Ectodermal cell (in vitro differentiated cells): ENCODE results near the gene DRC3.

ENCODE experiments used
- H3K27ac ChIP-seq: 2 replicates; pipeline ENCODE4 v1.7.0; 2013; ENCODE audit warnings: mild to moderate bottlenecking, low read depth, low read length; ENCODE audit not compliant: insufficient read depth, poor library complexity, severe bottlenecking
- H3K27me3 ChIP-seq: 2 replicates; pipeline ENCODE4 v1.7.0; 2013; ENCODE audit warnings: mild to moderate bottlenecking, low read length; ENCODE audit not compliant: insufficient read depth, control insufficient read depth, poor library complexity, severe bottlenecking
- H3K36me3 ChIP-seq: one replicate; pipeline ENCODE4 v1.7.0; 2013; ENCODE audit warnings: low read length; ENCODE audit not compliant: control insufficient read depth, insufficient read depth
- H3K4me1 ChIP-seq: one replicate; pipeline ENCODE4 v1.7.0; 2013; ENCODE audit warnings: low read length; ENCODE audit not compliant: control insufficient read depth, insufficient read depth
- H3K4me3 ChIP-seq: 2 replicates; pipeline ENCODE4 v1.7.0; 2013; ENCODE audit warnings: low read depth, low read length, control low read depth; ENCODE audit not compliant: insufficient read depth
- H3K9me3 ChIP-seq: 2 replicates; pipeline ENCODE4 v1.7.0; 2013; ENCODE audit warnings: mild to moderate bottlenecking, low read length, moderate library complexity; ENCODE audit not compliant: control insufficient read depth
- WGBS, 2 experiments: methylation state at CpG; one replicate each; pipeline ENCODE4 v1.1.7; 2013; ENCODE audit warnings: missing lambda C conversion rate in 2 of 2; 5-methylcytosine and 5-hydroxymethylcytosine counted together

DRC3 gene

DNA sequence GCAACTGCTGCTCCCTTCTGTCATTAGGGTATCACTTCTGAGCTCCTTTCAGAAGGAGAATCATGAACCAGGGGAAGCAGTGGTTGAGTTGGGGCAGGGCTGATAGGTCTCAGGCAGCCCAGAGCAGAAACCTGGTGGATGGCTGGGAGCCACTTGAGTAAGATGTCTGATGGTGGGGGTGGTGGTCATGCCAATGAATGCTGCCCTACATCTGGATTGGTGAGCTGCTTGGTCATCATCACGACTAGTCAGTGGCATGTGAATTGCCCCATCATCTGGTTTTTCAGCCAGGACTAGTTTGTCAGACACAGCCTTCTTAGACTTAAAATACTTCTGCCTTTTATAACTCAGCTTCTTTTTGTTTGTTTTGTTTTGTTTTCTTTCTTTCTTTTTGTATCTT is 69.1 kb downstream of the DRC3 start:
- Histone ChIP-seq H3K4me1 (peaks cover 8% of the 10 kb centered on the region), H3K9me3 (no peaks in the 10 kb centered on the region), H3K27ac (no peak overlapping the region), H3K27me3 (no peaks in the 10 kb centered on the region), H3K36me3 (no peaks in the 10 kb centered on the region), H3K4me3 (no peak overlapping the region)
- 85% methylated on average over 1 of the region's 1 CpG for WGBS, 2 experiments

DNA sequence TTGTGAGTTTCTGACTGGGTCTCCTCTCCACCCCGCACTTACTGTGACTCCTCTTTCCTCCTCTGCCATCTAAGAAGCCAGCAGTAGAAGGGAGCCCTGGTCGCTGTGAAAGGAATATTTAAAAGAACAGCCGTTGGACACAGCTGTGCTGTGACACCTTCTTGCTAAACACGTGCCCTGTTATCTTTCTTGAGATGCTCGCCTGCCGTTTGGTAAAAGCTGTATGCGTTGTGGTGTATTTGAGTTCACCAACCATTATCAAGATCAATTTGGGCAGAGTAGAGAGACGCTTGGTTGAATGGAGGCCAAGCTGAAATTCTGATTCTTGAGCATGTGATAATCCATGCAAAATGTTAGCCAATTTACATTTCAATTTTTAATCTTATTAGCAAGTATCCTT is 70.3 kb downstream of the DRC3 start:
- Histone ChIP-seq H3K4me3 (no peak overlapping the region), H3K9me3 (no peaks in the 10 kb centered on the region), H3K4me1 (peaks cover 6% of the 10 kb centered on the region), H3K36me3 (no peaks in the 10 kb centered on the region), H3K27me3 (no peaks in the 10 kb centered on the region), H3K27ac (no peak overlapping the region)
- WGBS, 2 experiments: 92 to 96% methylated on average over 8 of the region's 8 CpGs

GRCh38 chr17:18043491-18043890 is 70.8 kb downstream of the DRC3 start:
- H3K27ac ChIP-seq: no peak overlapping the region
- no peak overlapping the region for H3K4me3 ChIP-seq
- WGBS, 2 experiments: 87 to 100% methylated on average over 1 of the region's 1 CpG
- H3K27me3 ChIP-seq: no peaks in the 10 kb centered on the region
- H3K36me3 ChIP-seq: no peaks in the 10 kb centered on the region
- H3K9me3 ChIP-seq: no peaks in the 10 kb centered on the region
- H3K4me1 ChIP-seq: peaks cover 3% of the 10 kb centered on the region

DNA sequence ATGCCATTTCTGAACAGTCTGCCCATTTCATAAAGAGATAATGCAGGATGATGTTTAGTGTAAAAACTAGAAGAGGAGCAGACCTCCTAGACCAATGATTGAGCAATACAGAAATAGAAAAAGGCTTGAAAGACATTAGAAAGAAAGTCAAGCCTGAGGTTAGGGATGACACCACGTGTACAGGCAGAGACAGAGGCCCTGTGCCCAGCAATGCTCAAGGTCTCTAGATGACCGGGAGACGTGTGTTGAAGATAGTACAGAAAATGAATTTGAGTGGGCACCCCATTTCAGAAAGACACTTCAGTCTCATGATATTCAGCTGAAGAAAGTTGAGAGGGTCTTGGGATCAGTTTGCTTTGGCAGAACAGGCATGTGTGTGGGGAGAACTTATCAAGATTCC is 71.9 kb downstream of the DRC3 start:
- 91 to 94% methylated on average over 3 of the region's 3 CpGs for WGBS, 2 experiments
- H3K36me3 ChIP-seq: no peaks in the 10 kb centered on the region
- no peak overlapping the region for H3K4me3 ChIP-seq
- H3K4me1 ChIP-seq: peaks cover 3% of the 10 kb centered on the region
- no peaks in the 10 kb centered on the region for H3K9me3 ChIP-seq
- H3K27ac ChIP-seq: no peak overlapping the region
- no peaks in the 10 kb centered on the region for H3K27me3 ChIP-seq

- Histone ChIP-seq H3K9me3 (no peaks in the 10 kb centered on the region), H3K4me1 (peaks cover 3% of the 10 kb centered on the region), H3K4me3 (no peak overlapping the region), H3K27ac (no peak overlapping the region), H3K27me3 (no peaks in the 10 kb centered on the region), H3K36me3 (no peaks in the 10 kb centered on the region)
- WGBS, 2 experiments: 84 to 85% methylated on average over 3 of the region's 3 CpGs
Measured at GRCh38 chr17:18045691-18046350, 73.2 kb downstream of the DRC3 start.

GRCh38 chr17:18055597-18055996 is 82.9 kb downstream of the DRC3 start:
- Histone ChIP-seq H3K9me3 (no peaks in the 10 kb centered on the region), H3K36me3 (peaks cover 13% of the 10 kb centered on the region), H3K27ac (no peak overlapping the region), H3K4me3 (no peak overlapping the region), H3K27me3 (no peaks in the 10 kb centered on the region), H3K4me1 (no peaks in the 10 kb centered on the region)
- WGBS, 2 experiments: 91 to 97% methylated on average over 6 of the region's 6 CpGs

- H3K4me3 ChIP-seq: no peak overlapping the region
- 91 to 96% methylated on average over 3 of the region's 3 CpGs for WGBS, 2 experiments
- H3K36me3 ChIP-seq: peaks cover 16% of the 10 kb centered on the region
- H3K9me3 ChIP-seq: no peaks in the 10 kb centered on the region
- no peak overlapping the region for H3K27ac ChIP-seq
- no peaks in the 10 kb centered on the region for H3K27me3 ChIP-seq
- H3K4me1 ChIP-seq: no peaks in the 10 kb centered on the region
Measured at GRCh38 chr17:18056214-18056613, 83.6 kb downstream of the DRC3 start.

DNA sequence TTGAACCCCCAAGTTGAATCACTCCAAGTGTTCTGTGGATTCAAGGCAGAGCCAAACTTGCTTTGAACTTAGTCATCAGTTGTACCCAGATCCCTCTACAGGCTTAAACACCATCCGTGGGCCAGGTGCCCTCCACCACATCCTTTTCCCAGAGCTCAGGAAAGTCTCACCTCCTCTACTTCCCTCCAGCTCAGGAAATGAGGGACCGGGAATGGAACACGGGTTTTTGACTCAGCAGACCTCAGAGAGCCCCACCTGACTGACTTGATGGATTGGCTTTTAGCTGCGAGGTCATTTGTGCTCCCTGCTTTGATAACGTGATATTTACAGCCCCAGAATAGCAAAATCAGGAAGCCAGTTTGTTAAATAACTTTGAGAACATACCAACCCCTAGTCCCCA is 86.6 kb downstream of the DRC3 start:
- Histone ChIP-seq H3K4me3 (no peak overlapping the region), H3K9me3 (no peaks in the 10 kb centered on the region), H3K4me1 (no peaks in the 10 kb centered on the region), H3K27me3 (no peaks in the 10 kb centered on the region), H3K36me3 (peaks cover 22% of the 10 kb centered on the region), H3K27ac (no peak overlapping the region)
- WGBS, 2 experiments: 93 to 98% methylated on average over 5 of the region's 5 CpGs

DNA sequence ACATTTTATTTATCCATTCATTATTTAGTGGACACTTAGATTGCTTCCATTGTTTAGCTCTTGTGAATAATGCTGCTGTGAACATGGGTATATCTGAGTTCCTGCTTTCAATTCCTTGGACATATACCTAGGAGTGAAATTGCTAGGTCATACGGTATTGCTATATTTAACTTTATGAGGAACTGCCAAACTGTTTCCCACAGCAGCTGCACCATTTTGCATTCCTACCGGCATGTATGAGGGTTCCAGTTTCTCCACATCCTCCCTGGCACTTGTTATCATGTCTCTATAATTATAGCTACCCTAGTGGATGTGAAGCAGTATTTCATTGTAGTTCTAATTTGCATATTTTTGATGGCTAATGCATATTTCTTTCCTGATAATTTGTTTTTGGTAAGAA is 91.4 kb downstream of the DRC3 start:
- no peaks in the 10 kb centered on the region for H3K4me1 ChIP-seq
- peaks cover 9% of the 10 kb centered on the region for H3K36me3 ChIP-seq
- no peaks in the 10 kb centered on the region for H3K9me3 ChIP-seq
- no peak overlapping the region for H3K27ac ChIP-seq
- H3K27me3 ChIP-seq: no peaks in the 10 kb centered on the region
- no peak overlapping the region for H3K4me3 ChIP-seq
- 89 to 100% methylated on average over 2 of the region's 2 CpGs for whole genome bisulfite sequencing, 2 experiments

DNA sequence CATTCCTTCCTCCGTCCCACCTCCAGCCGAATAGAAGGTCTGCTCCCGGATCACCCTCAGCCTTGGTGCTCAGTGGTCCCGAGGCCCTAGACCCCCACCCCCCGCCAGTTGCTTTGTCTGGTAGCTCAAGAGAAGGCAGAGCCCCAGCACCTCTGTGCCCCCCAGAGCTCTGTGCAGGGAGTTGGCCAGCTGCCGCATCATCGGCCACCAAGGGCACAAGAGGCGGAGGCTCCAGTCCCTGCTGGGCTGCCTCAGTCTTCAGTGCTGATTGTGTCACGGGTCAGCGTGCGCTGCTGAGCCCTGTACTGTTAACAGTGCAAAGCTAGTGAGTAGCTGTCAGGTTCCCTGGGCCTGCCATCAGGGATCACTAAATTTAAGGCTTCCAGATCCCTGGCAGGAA is 92.9 kb downstream of the DRC3 start:
- Histone ChIP-seq H3K4me3 (no peak overlapping the region), H3K36me3 (peaks cover 9% of the 10 kb centered on the region)
- 94% methylated on average over 11 of the region's 11 CpGs for WGBS, 2 experiments

More for the DNA sequence above, 92.9 kb downstream of the DRC3 start:
- Histone ChIP-seq H3K27me3 (no peaks in the 10 kb centered on the region), H3K9me3 (no peaks in the 10 kb centered on the region), H3K4me1 (no peaks in the 10 kb centered on the region), H3K27ac (no peak overlapping the region)
